Kidney capillary endothelial cell (primary cell): ENCODE results near the gene SLC2A4.

Experiments
- DNase-seq: peaks from one replicate; pipeline ENCODE4 v3.0.0-alpha.2; 2018; ENCODE audit warnings: low spot score

SLC2A4 gene

GRCh38 chr17:7279448-7279847 lies 2.1 kb upstream of the SLC2A4 start:
- no peak for DNase-seq

GRCh38 chr17:7280519-7281073 lies 922 bp upstream of the SLC2A4 start:
- DNase-seq, result peak; percentile 78

GRCh38 chr17:7281953-7282751 lies 634 bp downstream of the SLC2A4 start:
- no peak for DNase-seq

GRCh38 chr17:7282752-7283321 lies 1.3 kb downstream of the SLC2A4 start:
- no peak for DNase-seq

- no peak for DNase-seq
Observed at GRCh38 chr17:7283471-7284216, 2.1 kb downstream of the SLC2A4 start.

GRCh38 chr17:7284911-7285310 lies 3.4 kb downstream of the SLC2A4 start:
- no peak for DNase-seq

- no peak for DNase-seq
Observed at GRCh38 chr17:7285679-7286078, 4.2 kb downstream of the SLC2A4 start.

- DNase-seq, result no peak
Observed at GRCh38 chr17:7289256-7290032, 7.9 kb downstream of the SLC2A4 start.

GRCh38 chr17:7290166-7290565 lies 8.6 kb downstream of the SLC2A4 start:
- no peak for DNase-seq

- DNase-seq, result no peak
Observed at GRCh38 chr17:7290685-7291084, 9.2 kb downstream of the SLC2A4 start.

- no peak for DNase-seq
Observed at GRCh38 chr17:7292194-7292593, 10.7 kb downstream of the SLC2A4 start.

GRCh38 chr17:7292729-7293128 lies 11.2 kb downstream of the SLC2A4 start:
- DNase-seq, result no peak

- DNase-seq, result no peak
Observed at GRCh38 chr17:7293159-7293558, 11.6 kb downstream of the SLC2A4 start.

GRCh38 chr17:7293816-7294613 lies 12.5 kb downstream of the SLC2A4 start:
- no peak for DNase-seq

GRCh38 chr17:7294614-7295153 lies 13.2 kb downstream of the SLC2A4 start, which contains the start of gene YBX2:
Gene YBX2, minus strand, starts transcription at chr17:7294639. Its CDS starts 139 bp downstream, at chr17:7294500.
- no peak for DNase-seq

GRCh38 chr17:7295230-7296180 lies 14.0 kb downstream of the SLC2A4 start:
- no peak for DNase-seq

- DNase-seq, result peak; percentile 80
Observed at GRCh38 chr17:7296189-7296861, 14.8 kb downstream of the SLC2A4 start.

GRCh38 chr17:7304179-7304578 lies 22.7 kb downstream of the SLC2A4 start:
- no peak for DNase-seq
